HG02943 (cell line): ENCODE data around the gene LRPAP1.

Experiments used
- ATAC-seq: cut with Tn5 transposase; IDR thresholded peaks from one replicate; pipeline ENCODE4 v1.9.1; 2021; ENCODE audit warnings: mild to moderate bottlenecking, low read depth, moderate library complexity; ENCODE audit not compliant: unreplicated experiment

LRPAP1 gene

DNA sequence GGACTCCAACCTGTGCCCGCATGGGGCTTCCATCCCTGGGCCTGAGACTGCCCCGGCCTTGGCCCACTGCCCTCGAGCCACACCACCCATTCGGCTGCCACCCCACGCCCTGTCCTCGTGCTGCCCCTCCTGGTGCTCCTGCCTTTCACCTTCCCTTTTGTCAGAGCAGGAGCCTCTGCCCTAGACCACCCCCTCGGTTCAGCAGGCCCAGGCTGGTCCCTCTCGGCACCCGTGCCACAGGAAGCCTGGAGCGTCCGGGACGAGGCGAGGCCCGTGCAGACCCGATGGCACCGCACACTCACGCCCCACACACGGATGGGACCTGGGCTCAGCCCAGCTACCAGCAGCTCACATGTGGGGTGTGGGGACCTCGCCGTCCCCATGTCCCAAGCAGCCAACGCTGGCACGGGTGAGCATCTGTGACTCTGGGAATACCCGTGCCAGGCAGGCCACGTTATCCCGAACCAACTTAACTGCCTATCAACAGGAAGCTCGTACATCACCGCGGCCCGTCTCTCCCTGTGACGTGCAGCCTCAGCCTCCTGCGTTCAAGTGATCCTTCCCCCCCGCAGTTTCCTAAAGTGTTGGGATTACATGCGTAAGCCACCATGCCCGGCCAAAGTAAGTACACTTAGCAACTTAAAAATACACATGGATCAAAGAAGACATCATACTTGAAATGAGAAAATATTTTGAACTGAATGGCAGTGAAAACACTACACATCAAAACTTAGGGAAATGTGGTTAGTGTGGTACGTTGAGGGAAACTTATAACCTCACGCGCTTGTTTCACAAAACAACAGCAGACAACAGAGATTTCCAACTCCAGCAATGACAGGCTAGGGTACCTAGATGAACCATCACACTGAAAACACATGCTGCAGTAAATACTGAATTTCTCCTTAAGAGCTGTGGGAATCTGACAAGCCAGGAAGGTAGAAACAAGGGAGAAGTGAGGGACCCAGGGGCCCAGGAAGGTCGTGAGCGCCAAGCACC is 29.0 kb downstream of the LRPAP1 start:
- ATAC-seq, result no peak

DNA sequence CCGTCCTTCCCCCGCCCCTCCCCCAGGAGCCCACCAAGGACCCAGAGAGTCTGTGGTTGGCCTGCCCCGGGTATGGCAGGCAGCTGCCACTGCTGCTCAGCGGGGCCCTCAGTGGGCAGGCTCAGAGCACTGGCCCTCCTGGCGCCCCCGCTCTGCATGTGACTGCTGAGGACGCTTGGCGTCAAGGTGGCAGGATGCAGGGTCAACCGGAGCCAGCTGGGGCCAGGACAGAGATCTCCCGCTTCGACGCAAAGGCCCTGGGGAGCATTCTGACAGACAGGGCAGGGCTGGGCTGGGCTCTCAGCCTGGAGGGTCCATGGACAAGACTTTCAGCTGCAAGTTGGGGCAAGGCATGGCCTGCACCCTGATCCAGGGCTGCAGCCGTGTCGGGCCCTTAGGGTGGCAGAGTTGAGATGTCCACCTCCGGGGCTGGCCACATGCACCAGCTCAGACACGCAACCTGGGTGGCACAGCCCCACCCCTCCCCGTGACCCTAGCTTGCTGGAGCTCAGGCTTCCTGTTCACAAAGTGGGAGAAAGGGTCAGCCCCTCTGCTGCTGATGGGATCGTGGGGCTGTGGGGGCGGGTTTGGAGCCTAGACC is 30.3 kb downstream of the LRPAP1 start:
- ATAC-seq, result no peak

DNA sequence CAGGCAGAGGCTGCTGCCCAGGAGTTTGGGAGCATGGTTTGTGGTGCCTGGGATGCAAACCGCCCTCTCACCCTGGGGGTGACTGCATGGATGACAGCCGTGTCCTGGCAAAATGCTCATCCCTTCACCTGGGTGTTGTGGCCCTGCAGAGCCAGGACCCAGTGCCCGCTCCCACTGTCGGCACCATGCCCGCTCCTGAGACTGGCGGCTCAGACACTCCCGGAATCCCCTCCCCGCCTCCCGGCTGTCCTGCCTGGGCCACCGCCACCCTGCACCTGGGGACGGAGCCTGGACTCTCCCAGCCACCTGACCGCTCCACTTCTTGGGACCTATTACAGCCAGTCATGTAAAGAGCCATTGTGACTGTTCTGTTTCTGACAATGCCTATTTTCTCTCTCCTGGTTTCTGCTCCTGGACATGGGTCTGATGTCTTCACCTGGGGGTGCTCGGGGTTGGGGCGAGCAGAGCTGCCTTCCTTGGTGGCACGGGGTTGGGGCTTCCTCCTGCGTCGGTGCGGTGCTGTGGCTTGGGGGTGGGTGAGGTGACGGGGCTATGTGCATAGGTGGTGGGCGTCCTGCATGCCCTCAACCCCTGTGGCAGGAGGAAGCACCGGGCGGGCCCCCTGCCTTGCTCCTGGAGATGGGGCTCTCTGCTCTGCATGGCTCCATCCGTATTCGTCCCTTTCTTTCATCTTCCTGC is 30.9 kb downstream of the LRPAP1 start:
- no peak for ATAC-seq

DNA sequence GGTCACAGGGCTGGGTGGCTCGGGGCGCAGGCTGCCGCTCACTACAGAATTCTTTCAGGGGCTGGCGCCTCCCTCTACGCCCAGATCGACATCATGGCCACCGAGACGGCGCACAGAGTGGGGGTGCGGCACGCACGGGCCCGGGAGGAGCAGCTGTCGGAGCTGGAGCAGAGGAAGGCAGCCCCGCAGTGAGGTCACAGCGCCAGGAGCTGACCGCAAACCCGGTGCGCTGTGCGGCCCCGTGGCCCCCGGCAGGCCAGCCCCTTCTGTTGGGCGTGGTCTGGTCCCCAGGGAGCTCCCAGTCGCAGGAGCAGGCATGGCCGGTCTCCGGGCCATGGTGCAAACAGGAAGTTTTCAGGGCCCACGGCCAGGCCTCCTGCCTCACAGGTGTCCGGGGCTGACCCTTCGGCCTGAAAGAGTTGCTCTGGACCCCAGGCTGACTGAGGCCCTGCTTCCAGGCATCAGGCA is 31.6 kb downstream of the LRPAP1 start:
- no peak for ATAC-seq

DNA sequence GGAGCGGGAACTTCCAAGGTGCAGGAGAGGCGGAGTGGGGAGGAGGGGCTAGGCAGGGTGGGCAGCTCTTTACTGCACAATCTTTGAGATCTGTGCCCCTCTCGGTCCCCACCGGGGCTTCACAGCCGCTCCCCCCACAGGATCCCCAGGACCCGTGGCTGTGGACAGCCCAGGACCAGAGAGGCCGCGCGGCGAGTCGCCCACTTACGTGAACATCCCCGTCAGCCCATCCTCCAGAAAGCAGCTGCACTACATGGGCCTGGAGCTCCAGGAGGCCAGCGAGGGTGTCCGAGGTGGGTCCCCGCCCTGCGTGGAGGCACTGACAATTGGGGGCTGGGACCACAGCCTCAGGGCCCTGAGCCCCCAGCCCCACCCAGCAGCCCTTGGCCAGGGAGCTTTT is 32.1 kb downstream of the LRPAP1 start:
- no peak for ATAC-seq

DNA sequence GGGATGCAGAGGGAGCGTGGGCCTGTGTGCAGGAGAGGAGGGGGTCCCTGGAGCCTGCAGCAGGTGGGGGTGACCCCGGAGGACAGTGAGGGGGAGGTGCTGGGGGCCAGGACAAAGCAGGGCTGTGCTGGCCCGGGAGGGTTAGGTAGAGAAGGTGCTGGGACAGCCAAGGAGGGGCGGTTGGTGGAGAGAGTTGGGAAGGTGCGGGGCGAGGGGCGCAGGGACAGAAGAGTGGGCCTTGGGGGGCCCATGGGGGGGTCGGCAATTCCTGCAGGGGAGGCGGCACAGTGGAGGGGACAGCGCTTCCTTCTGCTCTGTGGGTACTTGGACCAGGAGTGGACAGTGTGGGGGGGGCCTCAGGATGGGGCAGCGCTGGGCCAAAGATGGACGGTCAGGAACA is 32.5 kb downstream of the LRPAP1 start:
- ATAC-seq, result no peak

DNA sequence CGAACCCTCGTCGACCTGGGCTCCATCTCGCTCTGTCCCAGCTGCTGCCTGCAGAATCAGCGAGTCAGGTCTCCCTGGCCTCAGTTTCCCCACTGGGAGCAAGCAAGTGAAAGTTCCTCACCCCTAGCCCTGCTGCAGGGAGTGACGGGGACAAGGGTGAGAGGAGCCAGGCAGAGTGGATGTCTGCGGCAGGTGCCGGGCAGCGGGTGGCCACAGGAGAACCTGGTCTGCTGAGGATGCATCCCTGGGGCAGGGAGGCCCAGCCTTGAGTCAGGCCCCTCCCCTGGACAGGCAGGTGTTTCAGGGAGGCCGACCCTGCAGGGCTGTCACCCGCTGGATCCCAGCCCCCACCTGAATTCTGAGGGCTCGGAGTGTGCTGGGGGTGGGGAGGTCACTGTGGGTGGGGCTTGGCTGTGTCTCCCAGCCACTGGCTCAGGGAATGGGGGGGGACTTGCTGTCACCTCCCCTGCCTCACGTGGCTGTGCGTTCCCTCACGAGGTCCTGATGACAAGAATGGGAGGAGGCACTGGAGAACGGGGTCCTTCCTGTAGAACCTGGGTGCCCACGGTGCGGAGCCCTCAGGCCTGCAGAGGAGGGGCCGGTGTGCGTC is 33.2 kb downstream of the LRPAP1 start:
- no peak for ATAC-seq

DNA sequence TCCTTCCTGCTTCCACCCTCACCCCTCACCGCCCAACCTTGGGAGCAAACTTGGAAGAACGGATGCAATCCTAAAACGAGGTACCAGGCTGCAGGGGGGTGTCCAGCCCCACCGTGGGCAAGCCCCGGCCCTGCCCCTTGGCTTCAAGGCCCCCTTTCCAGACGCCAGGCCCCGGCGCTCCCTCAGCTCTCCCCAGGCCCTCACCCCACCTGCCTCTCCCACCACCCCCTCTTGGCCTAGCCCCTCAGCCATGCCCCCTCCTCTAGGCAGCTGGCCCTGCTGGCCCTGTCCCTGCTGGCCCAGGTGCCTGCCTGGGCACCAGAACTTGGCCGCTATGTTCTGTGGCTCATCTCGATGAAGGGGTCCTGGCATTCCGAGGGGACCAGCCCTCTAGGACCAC is 33.8 kb downstream of the LRPAP1 start:
- ATAC-seq, result no peak

DNA sequence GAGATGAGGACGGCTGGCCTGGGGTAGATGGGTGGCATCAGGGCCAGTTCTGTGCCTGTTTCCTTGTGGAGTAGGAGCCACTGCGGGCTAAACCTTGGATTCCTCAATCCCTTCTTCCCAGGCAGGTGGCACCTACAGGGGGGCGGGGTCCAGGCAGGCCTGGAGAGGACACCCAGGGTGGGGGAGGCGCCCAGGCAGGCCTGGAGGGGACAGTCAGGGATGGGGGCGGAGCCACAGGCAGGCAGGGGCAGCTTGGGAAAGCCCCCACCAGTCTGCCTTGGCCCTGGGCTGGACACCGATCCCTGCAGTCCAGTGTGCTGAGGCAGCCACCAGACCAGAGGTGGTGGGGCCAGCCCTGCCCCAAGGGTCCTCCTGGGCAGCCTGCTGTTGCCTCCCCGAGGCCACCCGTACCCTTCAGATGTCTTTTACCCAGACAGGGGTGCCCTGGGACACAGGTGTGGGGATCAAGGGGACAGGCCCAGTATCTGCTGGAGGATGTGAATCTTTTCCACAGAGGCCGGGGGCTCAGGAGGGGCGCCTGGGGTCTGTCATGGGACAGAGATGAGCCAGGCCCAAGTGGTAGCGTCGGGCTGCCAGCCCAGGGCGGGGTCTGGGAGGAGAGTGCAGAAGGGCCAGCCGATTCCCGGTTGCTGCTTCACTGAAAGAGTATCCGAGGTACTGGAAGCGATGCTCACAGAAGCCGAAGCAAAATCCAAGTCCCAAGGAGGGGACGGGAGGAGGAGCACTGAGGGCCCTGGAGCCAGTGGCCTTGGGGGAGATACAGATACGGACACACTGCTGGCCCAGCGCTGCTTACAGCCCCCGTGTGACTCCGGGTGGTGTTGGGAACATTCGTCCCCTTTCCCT is 34.5 kb downstream of the LRPAP1 start:
- ATAC-seq, result no peak

DNA sequence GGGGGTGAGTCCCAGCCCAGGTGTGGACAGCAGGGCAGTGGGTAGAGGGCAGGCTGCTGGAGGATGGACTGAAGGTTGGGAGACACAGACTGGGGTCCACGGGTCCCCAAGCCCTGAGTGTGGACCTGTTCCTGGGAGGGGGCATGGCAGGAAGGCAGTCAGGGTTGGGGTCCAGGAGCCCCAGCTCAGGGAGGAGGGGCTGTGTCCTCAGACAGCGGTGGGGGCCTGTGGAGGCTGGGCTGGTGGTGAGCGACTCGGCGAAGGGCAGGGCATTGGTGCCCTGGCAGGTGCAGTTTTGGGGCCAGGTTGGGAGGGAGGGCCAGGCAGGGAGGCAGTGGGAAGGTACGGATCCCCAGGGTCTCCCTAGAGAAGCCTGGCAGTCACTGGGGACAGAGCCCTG is 35.1 kb downstream of the LRPAP1 start:
- no peak for ATAC-seq

DNA sequence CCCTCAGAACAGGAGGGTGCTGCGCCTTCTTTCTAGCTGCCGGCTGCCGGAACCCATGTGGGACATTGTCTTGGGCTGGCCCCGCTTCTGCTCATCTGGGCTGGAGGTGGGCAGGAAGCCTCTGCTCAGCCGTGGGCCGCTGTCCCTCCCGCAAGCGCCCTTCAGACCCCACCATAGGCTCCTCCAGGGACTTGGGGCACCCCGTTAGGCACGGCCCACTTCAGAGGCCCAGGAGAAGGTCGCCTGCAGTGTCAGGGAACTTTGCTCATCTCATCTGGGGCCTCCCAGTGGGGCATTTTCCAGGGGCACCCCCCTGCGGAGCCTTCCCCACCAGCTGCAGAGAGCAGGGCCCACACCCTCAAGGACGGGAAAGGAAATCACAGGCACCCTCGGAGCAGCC is 36.2 kb downstream of the LRPAP1 start:
- no peak for ATAC-seq

DNA sequence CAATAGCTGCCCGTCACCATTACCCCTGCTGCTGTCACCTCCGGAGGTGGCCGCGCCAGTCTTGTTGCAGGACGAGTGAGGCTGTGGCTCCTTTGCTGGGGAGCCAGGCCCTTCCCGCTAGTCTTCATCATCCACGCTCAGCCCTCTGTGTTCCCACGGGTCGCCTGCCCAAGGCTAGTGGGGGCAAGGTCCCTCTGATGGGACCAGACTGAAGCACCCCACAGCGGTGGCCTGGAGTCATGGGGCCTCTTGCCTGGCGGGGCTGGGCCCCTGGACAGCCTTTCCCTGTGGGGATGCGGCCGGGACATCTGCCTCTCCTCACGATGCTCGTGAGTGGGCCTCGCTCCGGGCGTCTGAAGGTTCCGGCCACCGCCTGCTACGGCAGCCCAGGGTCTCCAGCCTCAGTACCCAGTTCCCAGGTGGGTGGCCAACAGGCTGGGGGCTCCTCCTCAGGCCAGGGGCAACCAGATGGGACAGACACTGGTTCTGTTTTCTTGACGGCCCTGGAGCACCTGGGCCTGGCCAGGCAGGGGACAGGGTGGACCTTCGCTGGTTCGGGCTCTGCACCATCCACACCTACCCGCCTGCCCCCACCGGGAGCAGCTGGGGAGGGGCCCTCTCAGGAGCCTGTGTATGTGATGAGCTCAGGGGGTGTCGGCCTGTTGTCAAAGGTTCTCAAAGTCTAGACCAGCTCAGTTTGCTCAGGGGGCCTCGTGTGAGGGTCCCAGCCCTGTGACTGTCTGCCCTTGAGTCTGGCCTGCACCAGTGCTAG is 36.8 kb downstream of the LRPAP1 start:
- no peak for ATAC-seq

DNA sequence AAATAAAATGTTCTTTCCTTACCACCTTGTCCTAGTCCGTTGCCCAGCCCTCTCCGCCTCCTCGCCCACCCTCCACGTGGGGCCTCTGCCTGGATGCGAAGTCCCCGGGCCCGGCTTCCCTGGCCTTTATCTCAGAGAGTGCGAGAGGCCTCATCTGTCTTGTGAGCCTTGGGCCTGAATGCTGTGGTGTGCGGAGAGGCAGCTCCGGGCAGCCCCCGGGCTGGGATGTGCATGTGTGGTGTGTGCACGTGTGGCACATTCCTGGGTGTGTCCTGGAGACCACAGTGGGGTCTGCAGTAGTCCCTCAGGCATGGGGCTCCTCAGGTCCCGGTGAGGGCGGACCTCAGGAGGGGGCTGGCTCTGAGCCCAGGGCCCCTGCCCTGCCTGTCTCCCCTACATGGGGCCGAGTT is 37.8 kb downstream of the LRPAP1 start:
- ATAC-seq, result no peak

DNA sequence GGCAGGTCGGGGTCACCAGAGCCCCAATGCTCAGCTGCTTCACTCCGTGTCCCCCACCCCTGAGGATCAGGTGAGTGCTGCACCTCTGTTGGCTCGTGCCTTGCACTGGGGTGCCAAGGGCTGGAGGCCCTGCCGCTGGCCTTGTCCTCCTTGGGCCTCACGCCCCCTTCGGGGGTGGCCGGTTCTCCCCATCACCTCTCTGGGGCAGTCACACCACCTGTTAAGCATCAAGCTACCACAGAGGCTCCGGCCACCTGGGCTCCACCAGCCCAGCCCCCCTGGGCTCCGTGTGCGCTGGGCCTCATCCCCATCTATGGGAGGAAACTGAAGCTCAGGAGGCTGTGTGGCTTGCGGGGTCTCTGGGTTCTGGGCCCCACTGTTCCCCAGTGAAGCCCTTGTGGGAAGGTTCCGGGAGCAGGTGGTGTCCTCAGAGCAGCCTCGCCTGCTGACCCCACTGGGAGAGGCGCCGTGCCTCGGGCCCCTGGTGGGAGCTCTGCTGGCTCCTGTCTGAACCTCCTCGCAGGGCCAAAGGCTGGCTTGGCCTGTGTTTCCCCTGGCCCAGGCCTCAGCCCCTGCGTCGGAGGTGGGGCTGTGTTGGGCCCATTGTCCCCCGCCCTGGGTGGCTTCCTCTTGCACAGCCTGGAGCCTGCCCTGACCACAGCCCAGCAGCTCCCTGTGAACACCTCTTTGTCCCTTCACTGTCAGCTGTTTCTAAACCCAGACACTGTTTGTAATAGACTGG is 38.3 kb downstream of the LRPAP1 start:
- no peak for ATAC-seq

DNA sequence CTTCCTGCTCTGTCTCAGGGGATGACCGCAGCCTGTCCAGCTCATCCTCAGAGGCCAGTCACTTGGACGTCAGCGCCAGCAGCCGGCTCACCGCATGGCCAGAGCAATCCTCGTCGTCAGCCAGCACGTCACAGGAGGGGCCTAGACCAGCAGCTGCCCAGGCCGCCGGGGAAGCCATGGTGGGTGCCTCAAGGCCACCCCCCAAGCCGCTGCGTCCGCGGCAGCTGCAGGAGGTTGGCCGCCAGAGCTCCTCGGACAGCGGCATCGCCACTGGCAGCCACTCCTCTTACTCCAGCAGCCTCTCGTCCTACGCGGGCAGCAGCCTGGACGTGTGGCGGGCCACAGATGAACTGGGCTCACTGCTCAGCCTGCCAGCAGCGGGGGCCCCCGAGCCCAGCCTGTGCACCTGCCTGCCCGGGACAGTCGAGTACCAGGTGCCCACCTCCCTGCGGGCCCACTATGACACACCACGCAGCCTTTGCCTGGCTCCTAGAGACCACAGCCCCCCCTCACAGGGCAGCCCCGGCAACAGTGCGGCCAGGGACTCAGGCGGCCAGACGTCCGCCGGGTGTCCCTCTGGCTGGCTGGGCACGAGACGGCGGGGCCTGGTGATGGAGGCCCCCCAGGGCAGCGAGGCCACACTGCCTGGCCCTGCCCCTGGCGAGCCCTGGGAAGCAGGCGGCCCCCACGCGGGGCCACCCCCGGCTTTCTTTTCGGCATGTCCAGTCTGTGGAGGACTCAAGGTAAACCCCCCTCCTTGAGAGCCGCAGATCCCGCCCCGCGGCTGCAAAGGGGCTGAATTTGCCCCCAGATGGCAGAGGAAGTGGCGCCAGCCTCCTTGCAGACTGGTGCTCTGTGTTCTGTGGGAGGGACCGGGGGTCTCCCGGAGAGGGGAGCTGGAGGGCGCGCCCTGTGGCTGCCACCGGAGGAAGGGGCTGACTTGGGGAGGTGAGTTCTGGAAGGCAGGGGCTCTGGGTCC is 39.2 kb downstream of the LRPAP1 start:
- no peak for ATAC-seq

DNA sequence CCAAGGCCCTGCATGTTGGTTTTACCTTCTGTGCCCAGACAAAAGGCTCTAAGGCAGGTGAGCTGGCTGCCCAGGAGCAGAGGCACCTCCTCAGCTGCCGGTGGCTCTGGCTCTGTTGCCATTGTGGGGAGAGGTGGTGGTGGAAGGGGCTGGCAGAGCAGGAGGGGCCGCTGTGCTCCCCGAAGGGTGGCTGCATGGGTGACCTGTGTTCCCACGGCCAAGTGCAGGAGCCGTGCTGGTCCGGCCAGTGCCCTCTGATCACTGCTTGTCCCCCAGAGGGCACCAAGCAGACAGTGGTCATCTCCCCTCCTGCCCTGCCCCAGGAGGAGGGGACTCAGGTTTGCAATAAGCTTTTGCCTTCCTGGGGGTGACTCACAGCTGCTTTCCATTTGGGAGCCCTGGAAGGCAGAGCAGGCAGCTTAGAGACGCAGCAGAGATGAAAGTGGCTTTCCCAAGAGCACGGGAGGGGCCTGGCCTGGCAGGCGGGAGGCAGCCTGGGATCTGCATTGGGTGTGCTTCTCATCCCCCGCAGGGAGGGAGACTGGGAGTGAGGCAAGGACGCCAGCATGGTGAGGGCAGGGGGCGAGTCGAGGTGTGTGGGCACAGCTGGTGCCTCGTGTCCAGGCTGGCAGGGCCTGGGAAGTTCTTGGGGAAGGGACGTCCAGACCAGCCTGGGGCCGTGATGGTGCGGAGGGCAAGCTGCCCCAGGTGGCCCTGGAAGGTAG is 40.4 kb downstream of the LRPAP1 start:
- ATAC-seq, result no peak
